CD14-positive monocyte (primary cell): ENCODE results near the gene NKX6-2. TPM values are rescaled to one million over a fixed set of nuclear protein-coding genes. Genes with fewer than 3 reads are reported as not detected.
A peak's percentile ranks its signal among the peaks of the same experiment; 100 is the strongest.

ENCODE experiments used
- DNase-seq, 3 donors: peaks; one replicate each; pipeline ENCODE4 v3.0.0-alpha.2; 2011 to 2022
- H2AFZ ChIP-seq: 2 replicates; pipeline ENCODE4 v1.6.0; 2012; ENCODE audit warnings: mild to moderate bottlenecking, low read depth, low read length, inconsistent platforms; ENCODE audit not compliant: insufficient read depth, poor library complexity, severe bottlenecking
- H3K27ac ChIP-seq, 2 donors: 1 replicate in 1 of 2; 2 replicates in 1 of 2; pipeline ENCODE4 v1.5.1; 2012 to 2013; ENCODE audit warnings: low read length in 2 of 2, control low read depth in 1 of 2, inconsistent platforms in 1 of 2, low read depth in 1 of 2, mild to moderate bottlenecking in 1 of 2
- H3K27me3 ChIP-seq, 2 donors: one replicate each; pipeline versions ENCODE4 v1.6.0 to v1.6.1; 2011 to 2013; ENCODE audit warnings: low read length in 2 of 2; ENCODE audit not compliant: control insufficient read depth in 2 of 2, insufficient read depth in 2 of 2
- H3K36me3 ChIP-seq, 2 donors: replicated peaks in 1 of 2; 1 replicate in 1 of 2; 2 replicates in 1 of 2; pipeline versions ENCODE4 v1.5.1 to v1.6.1; 2012 to 2013; ENCODE audit warnings: low read length in 2 of 2, control low read depth in 1 of 2, inconsistent platforms in 1 of 2, mild to moderate bottlenecking in 1 of 2; ENCODE audit not compliant: insufficient read depth in 2 of 2, control insufficient read depth in 1 of 2
- H3K4me1 ChIP-seq, 2 donors: 1 replicate in 1 of 2; 2 replicates in 1 of 2; pipeline versions ENCODE4 v1.5.1 to v1.6.1; 2012 to 2013; ENCODE audit warnings: low read length in 2 of 2, control low read depth in 1 of 2, inconsistent platforms in 1 of 2, mild to moderate bottlenecking in 1 of 2, moderate library complexity in 1 of 2; ENCODE audit not compliant: insufficient read depth in 2 of 2, control insufficient read depth in 1 of 2
- H3K4me2 ChIP-seq: replicated peaks from 2 replicates; pipeline ENCODE3; 2012; ENCODE audit warnings: low read length, moderate library complexity, mild to moderate bottlenecking; ENCODE audit not compliant: poor library complexity, severe bottlenecking; ENCODE audit errors: extremely low read depth
- H3K4me3 ChIP-seq, 3 experiments: fragments of 200-600 bp in 1 of 3; sonication (generic) in 1 of 3; replicated peaks in 1 of 3; 1 replicate in 2 of 3; 2 replicates in 1 of 3; pipeline ENCODE4 v1.5.1; 2011 to 2013; ENCODE audit warnings: low read length in 3 of 3, mild to moderate bottlenecking in 3 of 3, control low read depth in 2 of 3, low read depth in 2 of 3, inconsistent platforms in 1 of 3, moderate library complexity in 1 of 3
- H3K79me2 ChIP-seq: 2 replicates; pipeline ENCODE4 v1.6.0; 2012; ENCODE audit warnings: mild to moderate bottlenecking, control low read depth, inconsistent platforms, low read length, moderate library complexity; ENCODE audit not compliant: insufficient read depth
- H3K9ac ChIP-seq: 2 replicates; pipeline ENCODE4 v1.6.0; 2017; ENCODE audit warnings: low read length, mild to moderate bottlenecking; ENCODE audit not compliant: insufficient read depth, poor library complexity, severe bottlenecking
- H3K9me3 ChIP-seq, 2 donors: replicated peaks in 1 of 2; 1 replicate in 1 of 2; 2 replicates in 1 of 2; pipeline versions ENCODE4 v1.5.1 to v1.6.1; 2012 to 2013; ENCODE audit warnings: low read length in 2 of 2, control low read depth in 1 of 2; ENCODE audit not compliant: control insufficient read depth in 1 of 2, insufficient read depth in 1 of 2
- H4K20me1 ChIP-seq: 2 replicates; pipeline ENCODE4 v1.6.0; 2012; ENCODE audit warnings: mild to moderate bottlenecking, low read length, control low read depth, moderate library complexity; ENCODE audit not compliant: insufficient read depth
- H3K27ac Mint-ChIP-seq, 7 donors: one replicate each; pipeline ENCODE4 v1.8.0; 2020; ENCODE audit warnings: mild to moderate bottlenecking in 7 of 7, mixed read lengths in 7 of 7, moderate library complexity in 6 of 7, inconsistent platforms in 2 of 7
- H3K27me3 Mint-ChIP-seq, 3 donors: one replicate each; pipeline ENCODE4 v1.8.0; 2021 to 2022; ENCODE audit warnings: low read depth in 3 of 3, mild to moderate bottlenecking in 3 of 3, mixed read lengths in 3 of 3, moderate library complexity in 3 of 3, inconsistent platforms in 1 of 3
- H3K36me3 Mint-ChIP-seq, 2 donors: one replicate each; pipeline ENCODE4 v1.8.0; 2020; ENCODE audit warnings: mixed read lengths in 2 of 2, inconsistent platforms in 1 of 2, mild to moderate bottlenecking in 1 of 2
- H3K4me1 Mint-ChIP-seq: one replicate; pipeline ENCODE4 v1.8.0; 2020; ENCODE audit warnings: mild to moderate bottlenecking, mixed read lengths
- H3K4me3 Mint-ChIP-seq, 2 donors: one replicate each; pipeline ENCODE4 v1.8.0; 2020; ENCODE audit warnings: mild to moderate bottlenecking in 2 of 2, mixed read lengths in 2 of 2, moderate library complexity in 1 of 2
- H3K9me3 Mint-ChIP-seq, 7 donors: one replicate each; pipeline ENCODE4 v1.8.0; 2020 to 2022; ENCODE audit warnings: mixed read lengths in 7 of 7, mild to moderate bottlenecking in 6 of 7, moderate library complexity in 6 of 7, inconsistent platforms in 2 of 7
- CTCF ChIP-seq: fragments of 200-600 bp; IDR thresholded peaks from one replicate; pipeline ENCODE4 v1.8.0; 2022; ENCODE audit warnings: antibody characterized with exemption, mild to moderate bottlenecking
- WGBS: methylation state at CpG from one replicate; pipeline ENCODE4 v1.1.5; 2013; ENCODE audit warnings: missing lambda C conversion rate; ENCODE audit not compliant: insufficient coverage; 5-methylcytosine and 5-hydroxymethylcytosine counted together
- intact Hi-C, 2 donors: fragments of 100-400 bp; cut with micrococcal nuclease; formaldehyde crosslinking; loops; one replicate each; pipeline versions ENCODE4 v1.15.0 to v1.15.1; 2023
- polyA minus RNA-seq: library from RNA; depleted of rRNA, polyadenylated mRNA; stranded (reverse); fragments of >200 nt; gene quantifications from 2 replicates; pipeline ENCODE4 v1.2.3, GENCODE V29; 2012
- polyA plus RNA-seq, 3 donors: library from polyadenylated mRNA; depleted of rRNA in 1 of 3; unstranded in 2 of 3; stranded (reverse) in 1 of 3; fragments of 300-500 nt in 2 of 3; fragments of >200 nt in 1 of 3; fragmentation: Illumina TruSeq in 2 of 3; gene quantifications; 1 replicate in 2 of 3; 2 replicates in 1 of 3; pipeline ENCODE4 v1.2.3, GENCODE V29; 2012 to 2021
- total RNA-seq, 12 experiments: library from RNA in 1 of 12; stranded (reverse) in 1 of 12; fragments of 120-200 nt in 1 of 12; gene quantifications; one replicate each; pipeline ENCODE4 v1.2.4 and lab custom pipeline; 2013 to 2026; ENCODE audit warnings: mixed read lengths in 6 of 12, inconsistent platforms in 1 of 12

The NKX6-2 gene
- not detected for total RNA-seq (2013)
- not detected for polyA plus RNA-seq
- polyA minus RNA-seq = not detected in 2 replicates
- total RNA-seq (lab: John Stamatoyannopoulos, UW) = 0 to 0.37 (median 0) reads per million in 11 experiments

- Mint-ChIP-seq H3K36me3 (peaks cover 27 to 28% of the 10 kb centered on the region in 2 donors), H3K9me3 (peaks cover 0 to 9% (median 5%) of the 10 kb centered on the region in 7 donors), H3K27ac (no peak within 1 kb of the TSS), H3K4me3 (peak within 1 kb of the TSS in 1 of 2 donors; percentile 81), H3K4me1 (peaks cover 4% of the 10 kb centered on the region), H3K27me3 (peaks cover 43 to 79% (median 61%) of the 10 kb centered on the region in 3 donors)
- DNase-seq = no peak
- intact Hi-C loops = no loop called here
- H2AFZ ChIP-seq = no peak within 1 kb of the TSS
- peaks cover 5% of the 10 kb centered on the region for H4K20me1 ChIP-seq
- H3K9ac ChIP-seq = no peak within 1 kb of the TSS
- TF ChIP-seq CTCF = no peak
- no peaks in the 10 kb centered on the region for H3K4me1 ChIP-seq
- H3K4me3 ChIP-seq = no peak within 1 kb of the TSS
- WGBS = 2% methylated on average over 105 of the region's 119 CpGs
- H3K79me2 ChIP-seq = no peaks in the 10 kb centered on the region
- peaks cover 0 to 5% of the 10 kb centered on the region in 2 donors for H3K9me3 ChIP-seq
- H3K27me3 ChIP-seq = peaks cover 9 to 53% of the 10 kb centered on the region in 2 donors
- H3K36me3 ChIP-seq = peaks cover 15 to 23% of the 10 kb centered on the region in 2 donors
- H3K27ac ChIP-seq = no peak within 1 kb of the TSS
- no peak within 1 kb of the TSS for H3K4me2 ChIP-seq
These were observed at the start of gene NKX6-2 for GRCh38 chr10:132785723-132786475. Gene NKX6-2 (minus strand): TSS chr10:132786147. CDS start chr10:132785948, 199 bp downstream.

GRCh38 chr10:132834891-132835847 is 49.2 kb upstream of the NKX6-2 start:
- no peak overlapping the region for H3K4me3 Mint-ChIP-seq
- no peak for TF ChIP-seq CTCF
- intact Hi-C loops = no loop called here
- no peak for DNase-seq
- Histone ChIP-seq H3K36me3 (no peaks in the 10 kb centered on the region), H3K4me1 (no peaks in the 10 kb centered on the region), H3K27me3 (no peaks in the 10 kb centered on the region), H3K79me2 (no peaks in the 10 kb centered on the region), H3K9me3 (peaks cover 0 to 5% of the 10 kb centered on the region in 2 donors), H3K4me3 (no peak overlapping the region), H4K20me1 (no peaks in the 10 kb centered on the region), H3K27ac (no peak overlapping the region), H2AFZ (no peak overlapping the region), H3K4me2 (no peak overlapping the region), H3K9ac (no peak overlapping the region)
- no peaks in the 10 kb centered on the region for H3K4me1 Mint-ChIP-seq
- H3K36me3 Mint-ChIP-seq = no peaks in the 10 kb centered on the region
- peaks cover 6 to 10% (median 6%) of the 10 kb centered on the region in 3 donors for H3K27me3 Mint-ChIP-seq
- H3K9me3 Mint-ChIP-seq = peaks cover 0 to 3% (median 0%) of the 10 kb centered on the region in 7 donors
- 95% methylated on average over 16 of the region's 25 CpGs for WGBS
- H3K27ac Mint-ChIP-seq = no peak overlapping the region
